GM23338 (cell line): ENCODE data around the gene RAB43. TPM values are rescaled to one million over a fixed set of nuclear protein-coding genes. Genes with fewer than 3 reads are reported as not detected.

Experiments
- ATAC-seq: fragments of 200-7000 bp; cut with Tn5 transposase; 3 replicates; pipeline ENCODE4 v1.9.1; 2020
- DNase-seq: peaks from one replicate; pipeline ENCODE4 v3.0.0-alpha.2; 2015; ENCODE audit warnings: low spot score
- H2AFZ ChIP-seq: fragments of 200-600 bp; sonication (generic); 2 replicates; pipeline ENCODE4 v1.8.0; 2016; ENCODE audit warnings: antibody characterized with exemption, mild to moderate bottlenecking, moderate library complexity
- H3F3A ChIP-seq: fragments of 200-600 bp; sonication (generic); replicated peaks from 2 replicates; pipeline ENCODE4 v1.8.0; 2017; ENCODE audit warnings: antibody characterized with exemption, mixed run types, low read depth
- H3K27ac ChIP-seq: fragments of 200-600 bp; sonication (generic); 2 replicates; pipeline ENCODE4 v1.6.1; 2016; ENCODE audit warnings: low read depth
- H3K27me3 ChIP-seq: fragments of 200-600 bp; sonication (generic); 2 replicates; pipeline ENCODE4 v1.8.0; 2016; ENCODE audit warnings: mild to moderate bottlenecking, mixed run types, moderate library complexity; ENCODE audit not compliant: insufficient read depth
- H3K36me3 ChIP-seq: fragments of 200-600 bp; sonication (generic); 2 replicates; pipeline ENCODE4 v1.8.0; 2016; ENCODE audit warnings: mild to moderate bottlenecking; ENCODE audit not compliant: insufficient read depth
- H3K4me1 ChIP-seq: fragments of 200-600 bp; sonication (generic); 2 replicates; pipeline ENCODE4 v1.8.0; 2016; ENCODE audit warnings: mild to moderate bottlenecking, moderate library complexity; ENCODE audit not compliant: insufficient read depth
- H3K4me2 ChIP-seq: fragments of 200-600 bp; sonication (generic); 2 replicates; pipeline ENCODE4 v1.7.1; 2017; ENCODE audit warnings: mixed run types
- H3K4me3 ChIP-seq: fragments of 200-600 bp; sonication (generic); 2 replicates; pipeline ENCODE4 v1.6.1; 2016; ENCODE audit warnings: mixed run types
- H3K79me2 ChIP-seq: fragments of 200-600 bp; sonication (generic); replicated peaks from 2 replicates; pipeline ENCODE4 v1.8.0; 2017; ENCODE audit warnings: mild to moderate bottlenecking; ENCODE audit not compliant: insufficient read depth
- H3K9me2 ChIP-seq: fragments of 200-600 bp; sonication (generic); 2 replicates; pipeline ENCODE4 v1.8.0; 2017; ENCODE audit not compliant: insufficient read depth
- H4K20me1 ChIP-seq: fragments of 200-600 bp; sonication (generic); replicated peaks from 2 replicates; pipeline ENCODE4 v1.8.0; 2017; ENCODE audit warnings: mild to moderate bottlenecking; ENCODE audit not compliant: insufficient read depth
- H3K27ac Mint-ChIP-seq: 2 replicates; pipeline ENCODE4 v1.8.0; 2020; ENCODE audit warnings: inconsistent platforms, mild to moderate bottlenecking, moderate library complexity, mixed read lengths
- H3K27me3 Mint-ChIP-seq: 3 replicates; pipeline ENCODE4 v1.8.0; 2022; ENCODE audit warnings: low read depth, mild to moderate bottlenecking, moderate library complexity, mixed read lengths, inconsistent platforms; ENCODE audit not compliant: insufficient read depth, poor library complexity
- H3K36me3 Mint-ChIP-seq: 3 replicates; pipeline ENCODE4 v1.8.0; 2021; ENCODE audit warnings: low read depth, mild to moderate bottlenecking, inconsistent platforms, moderate library complexity, mixed read lengths
- H3K4me1 Mint-ChIP-seq: 3 replicates; pipeline ENCODE4 v1.8.0; 2020; ENCODE audit warnings: mild to moderate bottlenecking, inconsistent platforms, mixed read lengths
- H3K4me3 Mint-ChIP-seq: 3 replicates; pipeline ENCODE4 v1.8.0; 2021; ENCODE audit warnings: moderate library complexity, mild to moderate bottlenecking, inconsistent platforms, mixed read lengths
- H3K9me3 Mint-ChIP-seq: 3 replicates; pipeline ENCODE4 v1.8.0; 2020; ENCODE audit warnings: moderate library complexity, mild to moderate bottlenecking, inconsistent platforms, mixed read lengths
- CREB1 ChIP-seq: fragments of 250-450 bp; sonication (Bioruptor Pico); IDR thresholded peaks from 2 replicates; pipeline ENCODE4 v1.5.0; 2020; ENCODE audit warnings: low read depth, mild to moderate bottlenecking, moderate library complexity
- CTCF ChIP-seq, 2 experiments: fragments of 200-600 bp in 1 of 2; sonication (generic) in 1 of 2; conservative IDR thresholded peaks; 2 replicates each; pipeline versions ENCODE4 v1.5.1 to v1.6.1; 2016 to 2017; ENCODE audit warnings: antibody characterized with exemption in 2 of 2, low read depth in 2 of 2, mild to moderate bottlenecking in 2 of 2, moderate library complexity in 1 of 2
- EZH2 ChIP-seq: fragments of 200-600 bp; sonication (generic); IDR thresholded peaks from one replicate; pipeline ENCODE4 v1.8.0; 2017; ENCODE audit warnings: antibody characterized with exemption, mild to moderate bottlenecking, low read depth; ENCODE audit not compliant: unreplicated experiment
- EZH2phosphoT487 ChIP-seq: fragments of 200-600 bp; sonication (generic); IDR thresholded peaks from one replicate; pipeline ENCODE4 v1.8.1; 2018; ENCODE audit warnings: antibody characterized with exemption; ENCODE audit not compliant: unreplicated experiment
- POLR2AphosphoS5 ChIP-seq: IDR thresholded peaks from 2 replicates; pipeline ENCODE4 v1.6.1; 2016; ENCODE audit warnings: antibody characterized with exemption, low read depth
- STAT1 ChIP-seq: IDR thresholded peaks from one replicate; pipeline ENCODE4 v1.6.1; 2016; ENCODE audit warnings: antibody characterized with exemption; ENCODE audit not compliant: unreplicated experiment
- ZNF114 ChIP-seq: fragments of 250-450 bp; sonication (Bioruptor Pico); IDR thresholded peaks from 2 replicates; pipeline ENCODE4 v1.5.0; 2020; ENCODE audit warnings: mild to moderate bottlenecking, moderate library complexity
- ZNF331 ChIP-seq: fragments of 250-450 bp; sonication (Bioruptor Pico); IDR thresholded peaks from 2 replicates; pipeline ENCODE4 v1.5.0; 2020; ENCODE audit warnings: low read depth, mild to moderate bottlenecking, moderate library complexity
- polyA plus RNA-seq: library from polyadenylated mRNA; unstranded; fragments of >200 nt; fragmentation: Nextera tagmentation; extraction: Ambion mirVana; gene quantifications from 2 replicates; pipeline ENCODE4 v1.2.1, GENCODE V29; 2016
- total RNA-seq: library from RNA; depleted of rRNA; stranded (reverse); fragments of >200 nt; shearing (Covaris generic); gene quantifications from 2 replicates; pipeline ENCODE4 v1.2.3, GENCODE V29; 2014
- TF ChIP-seq, protein P1 (sequence below): IDR thresholded peaks from one replicate; pipeline ENCODE4 v1.6.1; 2018; ENCODE audit warnings: antibody characterized with exemption; ENCODE audit not compliant: unreplicated experiment
- TF ChIP-seq, protein P2 (sequence below): IDR thresholded peaks from 2 replicates; pipeline ENCODE4 v1.6.1; 2016; ENCODE audit warnings: antibody characterized with exemption

Gene RAB43
- total and polyA plus RNA-seq, 2 experiments from 2014 or later: 5.7 to 37.0 TPM

GRCh38 chr3:129106320-129106719 lies 15.3 kb downstream of the RAB43 start:
- Histone ChIP-seq H3K27ac (no peak overlapping the region), H3F3A (no peaks in the 10 kb centered on the region), H3K4me3 (no peak overlapping the region), H3K27me3 (no peaks in the 10 kb centered on the region), H3K4me2 (no peak overlapping the region), H3K79me2 (peaks cover 62% of the 10 kb centered on the region), H2AFZ (no peak overlapping the region), H3K36me3 (no peaks in the 10 kb centered on the region), H4K20me1 (peaks cover 18% of the 10 kb centered on the region), H3K4me1 (no peaks in the 10 kb centered on the region), H3K9me2 (no peaks in the 10 kb centered on the region)
- H3K4me1 Mint-ChIP-seq: no peaks in the 10 kb centered on the region
- DNase-seq (no peak), ATAC-seq (peak; percentile 52)
- H3K36me3 Mint-ChIP-seq: peaks cover 8% of the 10 kb centered on the region; the same call in 2 of the 3 replicates
- no peak overlapping the region for H3K4me3 Mint-ChIP-seq
- no peak for TF ChIP-seq EZH2
- TF ChIP-seq, protein P1, sequence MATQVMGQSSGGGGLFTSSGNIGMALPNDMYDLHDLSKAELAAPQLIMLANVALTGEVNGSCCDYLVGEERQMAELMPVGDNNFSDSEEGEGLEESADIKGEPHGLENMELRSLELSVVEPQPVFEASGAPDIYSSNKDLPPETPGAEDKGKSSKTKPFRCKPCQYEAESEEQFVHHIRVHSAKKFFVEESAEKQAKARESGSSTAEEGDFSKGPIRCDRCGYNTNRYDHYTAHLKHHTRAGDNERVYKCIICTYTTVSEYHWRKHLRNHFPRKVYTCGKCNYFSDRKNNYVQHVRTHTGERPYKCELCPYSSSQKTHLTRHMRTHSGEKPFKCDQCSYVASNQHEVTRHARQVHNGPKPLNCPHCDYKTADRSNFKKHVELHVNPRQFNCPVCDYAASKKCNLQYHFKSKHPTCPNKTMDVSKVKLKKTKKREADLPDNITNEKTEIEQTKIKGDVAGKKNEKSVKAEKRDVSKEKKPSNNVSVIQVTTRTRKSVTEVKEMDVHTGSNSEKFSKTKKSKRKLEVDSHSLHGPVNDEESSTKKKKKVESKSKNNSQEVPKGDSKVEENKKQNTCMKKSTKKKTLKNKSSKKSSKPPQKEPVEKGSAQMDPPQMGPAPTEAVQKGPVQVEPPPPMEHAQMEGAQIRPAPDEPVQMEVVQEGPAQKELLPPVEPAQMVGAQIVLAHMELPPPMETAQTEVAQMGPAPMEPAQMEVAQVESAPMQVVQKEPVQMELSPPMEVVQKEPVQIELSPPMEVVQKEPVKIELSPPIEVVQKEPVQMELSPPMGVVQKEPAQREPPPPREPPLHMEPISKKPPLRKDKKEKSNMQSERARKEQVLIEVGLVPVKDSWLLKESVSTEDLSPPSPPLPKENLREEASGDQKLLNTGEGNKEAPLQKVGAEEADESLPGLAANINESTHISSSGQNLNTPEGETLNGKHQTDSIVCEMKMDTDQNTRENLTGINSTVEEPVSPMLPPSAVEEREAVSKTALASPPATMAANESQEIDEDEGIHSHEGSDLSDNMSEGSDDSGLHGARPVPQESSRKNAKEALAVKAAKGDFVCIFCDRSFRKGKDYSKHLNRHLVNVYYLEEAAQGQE: no peak
- TF ChIP-seq CTCF (conservative IDR thresholded peaks at IDR 0.05; ENCODE audit: low read depth in 2 of 2): peak in 1 of 2 experiments; percentile 41; a peak in 2 of 4 replicates
- TF ChIP-seq, protein P2, sequence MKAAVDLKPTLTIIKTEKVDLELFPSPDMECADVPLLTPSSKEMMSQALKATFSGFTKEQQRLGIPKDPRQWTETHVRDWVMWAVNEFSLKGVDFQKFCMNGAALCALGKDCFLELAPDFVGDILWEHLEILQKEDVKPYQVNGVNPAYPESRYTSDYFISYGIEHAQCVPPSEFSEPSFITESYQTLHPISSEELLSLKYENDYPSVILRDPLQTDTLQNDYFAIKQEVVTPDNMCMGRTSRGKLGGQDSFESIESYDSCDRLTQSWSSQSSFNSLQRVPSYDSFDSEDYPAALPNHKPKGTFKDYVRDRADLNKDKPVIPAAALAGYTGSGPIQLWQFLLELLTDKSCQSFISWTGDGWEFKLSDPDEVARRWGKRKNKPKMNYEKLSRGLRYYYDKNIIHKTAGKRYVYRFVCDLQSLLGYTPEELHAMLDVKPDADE: no peak
- no peak for TF ChIP-seq ZNF114 (CRISPR knock-in tag)
- H3K27me3 Mint-ChIP-seq: peaks cover 7% of the 10 kb centered on the region
- H3K27ac Mint-ChIP-seq: no peak overlapping the region
- H3K9me3 Mint-ChIP-seq: no peaks in the 10 kb centered on the region

DNA sequence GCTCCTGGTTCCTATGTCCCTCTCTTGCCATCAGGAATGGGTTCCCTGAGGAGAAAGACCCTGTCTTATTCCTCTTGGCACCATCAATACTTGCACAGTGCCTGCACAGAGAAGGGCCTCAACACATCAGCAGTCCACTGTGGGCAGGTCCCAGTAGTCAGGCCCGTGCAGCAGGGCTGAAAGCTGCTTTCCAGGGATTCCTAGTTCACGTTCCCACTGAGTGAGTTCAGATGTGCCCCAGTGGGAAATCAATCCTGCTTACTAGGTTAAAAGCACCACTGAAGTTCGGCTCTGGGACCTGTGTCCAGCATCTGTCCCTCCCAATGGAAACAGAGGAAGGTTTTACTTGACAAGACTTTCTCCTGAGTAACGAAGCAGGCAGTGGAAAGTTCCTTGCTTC lies 15.7 kb downstream of the RAB43 start:
- Mint-ChIP-seq H3K4me3 (no peak overlapping the region), H3K27me3 (peaks cover 9% of the 10 kb centered on the region), H3K27ac (no peak overlapping the region), H3K4me1 (no peaks in the 10 kb centered on the region), H3K9me3 (no peaks in the 10 kb centered on the region), H3K36me3 (peaks cover 8% of the 10 kb centered on the region; the same call in 2 of the 3 replicates)
- Histone ChIP-seq H3F3A (no peaks in the 10 kb centered on the region), H3K4me2 (no peak overlapping the region), H4K20me1 (peaks cover 22% of the 10 kb centered on the region), H3K4me1 (no peaks in the 10 kb centered on the region), H3K4me3 (no peak overlapping the region), H3K27ac (no peak overlapping the region), H2AFZ (no peak overlapping the region), H3K27me3 (no peaks in the 10 kb centered on the region), H3K79me2 (peaks cover 65% of the 10 kb centered on the region), H3K36me3 (no peaks in the 10 kb centered on the region), H3K9me2 (no peaks in the 10 kb centered on the region)
- no peak for ATAC-seq
- TF ChIP-seq STAT1: no peak
- TF ChIP-seq POLR2AphosphoS5: no peak
- TF ChIP-seq CREB1: no peak
- TF ChIP-seq ZNF114 (CRISPR knock-in tag): no peak
- TF ChIP-seq EZH2phosphoT487: no peak
- TF ChIP-seq ZNF331 (CRISPR knock-in tag): no peak
- DNase-seq: no peak
